H1 (cell line): ENCODE measurements around the gene CACNA1D. TPM values are rescaled to one million over a fixed set of nuclear protein-coding genes. Genes with fewer than 3 reads are reported as not detected.

Experiments used
- CTCF ChIA-PET: fragments of 300-600 bp; sonication (Branson Sonifier 250); formaldehyde crosslinking; loops from one replicate; lab custom pipeline; 2021; ENCODE audit not compliant: partially characterized antibody; lab: Charles Lee
- POLR2A ChIA-PET: fragments of 300-600 bp; sonication (Branson Sonifier 250); formaldehyde crosslinking; loops from one replicate; lab custom pipeline; 2021; ENCODE audit warnings: inconsistent platforms; ENCODE audit not compliant: partially characterized antibody; lab: Charles Lee
- DNase-seq, 2 experiments: peaks; one replicate each; pipeline versions ENCODE4 v3.0.0 to v3.0.0-alpha.2; 2010 to 2022; ENCODE audit warnings: low spot score in 2 of 2, low read depth in 1 of 2, mixed read lengths in 1 of 2
- FAIRE-seq: peaks from 2 replicates; lab custom pipeline; 2011; peaks lifted over from hg19 to GRCh38; lab: Jason Lieb, UNC
- H2AFZ ChIP-seq: 2 replicates; pipeline ENCODE4 v1.8.1; 2012; ENCODE audit warnings: low read length, inconsistent platforms
- H2AK5ac ChIP-seq: 2 replicates; pipeline ENCODE4 v1.6.1; 2013; ENCODE audit warnings: low read depth, low read length
- H2BK120ac ChIP-seq: replicated peaks from 2 replicates; pipeline ENCODE3; 2013; ENCODE audit warnings: low read depth, low read length, inconsistent platforms
- H2BK12ac ChIP-seq: 2 replicates; pipeline ENCODE4 v1.6.1; 2013; ENCODE audit warnings: low read depth, low read length
- H2BK15ac ChIP-seq: 2 replicates; pipeline ENCODE4 v1.6.1; 2013; ENCODE audit warnings: low read length
- H2BK20ac ChIP-seq: 2 replicates; pipeline ENCODE4 v1.6.1; 2013; ENCODE audit warnings: low read length
- H2BK5ac ChIP-seq: 2 replicates; pipeline ENCODE4 v1.6.1; 2013; ENCODE audit warnings: low read depth, low read length
- H3K14ac ChIP-seq: 2 replicates; pipeline ENCODE4 v1.6.1; 2013; ENCODE audit warnings: inconsistent platforms; ENCODE audit not compliant: insufficient read length
- H3K18ac ChIP-seq: 2 replicates; pipeline ENCODE4 v1.6.1; 2013; ENCODE audit warnings: low read length; ENCODE audit errors: extremely low read depth
- H3K23ac ChIP-seq: 2 replicates; pipeline ENCODE4 v1.6.1; 2013; ENCODE audit warnings: inconsistent platforms; ENCODE audit not compliant: insufficient read length
- H3K23me2 ChIP-seq: 2 replicates; pipeline ENCODE4 v1.6.1; 2013; ENCODE audit warnings: low read depth, low read length
- H3K27ac ChIP-seq: 2 replicates; pipeline ENCODE4 v1.6.1; 2011; ENCODE audit warnings: low read depth, low read length, inconsistent platforms
- H3K27me3 ChIP-seq, 4 experiments: replicated peaks in 1 of 4; 1 replicate in 1 of 4; 2 replicates in 3 of 4; pipeline versions ENCODE4 v1.6.1 to v1.8.1; 2011 to 2013; ENCODE audit warnings: low read length in 3 of 4, mild to moderate bottlenecking in 3 of 4, inconsistent platforms in 2 of 4, mixed read lengths in 2 of 4, moderate library complexity in 1 of 4; ENCODE audit not compliant: control insufficient read depth in 3 of 4, insufficient read depth in 3 of 4; ENCODE audit errors: extremely low read depth in 1 of 4
- H3K36me3 ChIP-seq, 4 experiments: 2 replicates each; pipeline versions ENCODE4 v1.6.1 to v1.8.1; 2011 to 2013; ENCODE audit warnings: mild to moderate bottlenecking in 4 of 4, low read length in 3 of 4, moderate library complexity in 2 of 4, control low read depth in 1 of 4, inconsistent platforms in 1 of 4; ENCODE audit not compliant: insufficient read depth in 4 of 4, control insufficient read depth in 2 of 4
- H3K4ac ChIP-seq: replicated peaks from 2 replicates; pipeline ENCODE3; 2013; ENCODE audit warnings: low read length, low read depth, mixed read lengths, inconsistent platforms; ENCODE audit not compliant: insufficient read length
- H3K4me1 ChIP-seq, 4 experiments: replicated peaks in 1 of 4; 1 replicate in 1 of 4; 2 replicates in 3 of 4; pipeline versions ENCODE4 v1.6.1 to v1.8.1; 2011 to 2013; ENCODE audit warnings: low read length in 3 of 4, inconsistent platforms in 2 of 4, mixed read lengths in 1 of 4; ENCODE audit not compliant: insufficient read depth in 4 of 4, control insufficient read depth in 3 of 4
- H3K4me2 ChIP-seq, 2 experiments: 2 replicates each; pipeline versions ENCODE4 v1.6.1 to v1.8.1; 2011 to 2013; ENCODE audit warnings: low read depth in 2 of 2, low read length in 2 of 2, control low read depth in 1 of 2, inconsistent platforms in 1 of 2, mild to moderate bottlenecking in 1 of 2; ENCODE audit not compliant: insufficient read depth in 1 of 2
- H3K4me3 ChIP-seq, 4 experiments: fragments of 200-600, 300-600 bp in 1 of 4; sonication (generic), shearing (Covaris generic), sonication (Bioruptor Twin) in 1 of 4; 2 replicates each; pipeline versions ENCODE4 v1.5.1 to v1.8.1; 2011 to 2016; ENCODE audit warnings: low read length in 4 of 4, low read depth in 3 of 4, control low read depth in 2 of 4, inconsistent platforms in 2 of 4, mild to moderate bottlenecking in 2 of 4, mixed read lengths in 1 of 4, moderate library complexity in 1 of 4; ENCODE audit not compliant: insufficient read depth in 2 of 4; ENCODE audit errors: extremely low read depth in 1 of 4
- H3K56ac ChIP-seq: replicated peaks from 2 replicates; pipeline ENCODE3; 2013; ENCODE audit warnings: low read depth, mild to moderate bottlenecking, mixed read lengths, low read length, inconsistent platforms; ENCODE audit not compliant: insufficient read length
- H3K79me1 ChIP-seq: 2 replicates; pipeline ENCODE4 v1.6.1; 2013; ENCODE audit warnings: low read depth, low read length, control low read depth
- H3K79me2 ChIP-seq, 2 experiments: 2 replicates each; pipeline versions ENCODE4 v1.6.1 to v1.8.1; 2012 to 2013; ENCODE audit warnings: low read length in 2 of 2, mild to moderate bottlenecking in 2 of 2, inconsistent platforms in 1 of 2; ENCODE audit not compliant: insufficient read depth in 2 of 2, control insufficient read depth in 1 of 2
- H3K9ac ChIP-seq, 4 experiments: replicated peaks in 1 of 4; 1 replicate in 1 of 4; 2 replicates in 3 of 4; pipeline versions ENCODE4 v1.6.1 to v1.8.1; 2011 to 2013; ENCODE audit warnings: low read depth in 3 of 4, low read length in 3 of 4, control low read depth in 2 of 4, mild to moderate bottlenecking in 2 of 4, moderate library complexity in 2 of 4, inconsistent platforms in 1 of 4; ENCODE audit errors: extremely low read depth in 1 of 4
- H3K9me3 ChIP-seq, 2 experiments: 2 replicates each; pipeline versions ENCODE4 v1.6.1 to v1.8.1; 2012 to 2013; ENCODE audit warnings: mild to moderate bottlenecking in 2 of 2, moderate library complexity in 2 of 2, control low read depth in 1 of 2, inconsistent platforms in 1 of 2, low read depth in 1 of 2, low read length in 1 of 2, mixed read lengths in 1 of 2; ENCODE audit not compliant: insufficient read depth in 2 of 2
- H4K20me1 ChIP-seq, 2 experiments: replicated peaks in 1 of 2; 2 replicates each; pipeline versions ENCODE3 to v1.8.1; 2011 to 2013; ENCODE audit warnings: inconsistent platforms in 2 of 2, low read length in 2 of 2, mild to moderate bottlenecking in 1 of 2; ENCODE audit not compliant: insufficient read depth in 2 of 2, control insufficient read depth in 1 of 2
- H4K5ac ChIP-seq: 2 replicates; pipeline ENCODE4 v1.6.1; 2013; ENCODE audit warnings: low read length, low read depth, mixed read lengths, inconsistent platforms; ENCODE audit not compliant: insufficient read length
- H4K8ac ChIP-seq: 2 replicates; pipeline ENCODE4 v1.8.0; 2013; ENCODE audit warnings: mild to moderate bottlenecking, moderate library complexity, low read length, inconsistent platforms; ENCODE audit not compliant: insufficient read depth; ENCODE audit errors: extremely low read depth
- H4K91ac ChIP-seq: replicated peaks from 2 replicates; pipeline ENCODE3; 2013; ENCODE audit warnings: low read length, mixed read lengths, inconsistent platforms; ENCODE audit not compliant: insufficient read length
- CHD1 ChIP-seq: IDR thresholded peaks from 2 replicates; pipeline ENCODE4 v1.6.1; 2012; ENCODE audit warnings: low read depth, low read length, improper control_type of control experiment
- CTCF ChIP-seq, 3 experiments: IDR thresholded peaks; 1 replicate in 2 of 3; 2 replicates in 1 of 3; pipeline versions ENCODE4 v1.5.1 to v1.6.1; 2011; ENCODE audit warnings: low read length in 3 of 3, mild to moderate bottlenecking in 3 of 3, inconsistent platforms in 2 of 3, low read depth in 1 of 3, moderate library complexity in 1 of 3; ENCODE audit not compliant: insufficient read depth in 1 of 3; ENCODE audit errors: control extremely low read depth in 1 of 3
- E2F6 ChIP-seq: IDR thresholded peaks from 2 replicates; pipeline ENCODE4 v1.6.1; 2012; ENCODE audit warnings: inconsistent platforms
- EGR1 ChIP-seq: IDR thresholded peaks from 2 replicates; pipeline ENCODE4 v1.6.1; 2011; ENCODE audit warnings: low read depth, low read length, borderline replicate concordance
- FOSL1 ChIP-seq: IDR thresholded peaks from 2 replicates; pipeline ENCODE4 v1.6.1; 2011; ENCODE audit warnings: mild to moderate bottlenecking, low read depth, low read length, moderate library complexity; ENCODE audit not compliant: insufficient read depth
- JUN ChIP-seq: IDR thresholded peaks from 2 replicates; pipeline ENCODE4 v1.6.1; 2011; ENCODE audit warnings: low read depth, mild to moderate bottlenecking, improper control_type of control experiment, low read length
- KDM5A ChIP-seq: fragments of 200-600 bp; IDR thresholded peaks from 2 replicates; pipeline ENCODE4 v1.7.1; 2012; ENCODE audit warnings: mild to moderate bottlenecking, low read length, inconsistent platforms, mixed read lengths
- NANOG ChIP-seq: IDR thresholded peaks from 2 replicates; pipeline ENCODE4 v1.6.1; 2011; ENCODE audit warnings: low read length, low read depth, mild to moderate bottlenecking, inconsistent platforms; ENCODE audit not compliant: insufficient read depth, poor library complexity, severe bottlenecking
- RXRA ChIP-seq: IDR thresholded peaks from 2 replicates; pipeline ENCODE4 v1.6.1; 2011; ENCODE audit warnings: low read depth, mild to moderate bottlenecking, low read length, moderate library complexity; ENCODE audit not compliant: insufficient read depth
- SP2 ChIP-seq: IDR thresholded peaks from 2 replicates; pipeline ENCODE4 v1.6.1; 2012; ENCODE audit warnings: mild to moderate bottlenecking, low read length, inconsistent platforms
- SRF ChIP-seq: IDR thresholded peaks from 2 replicates; pipeline ENCODE4 v1.6.1; 2011; ENCODE audit warnings: mild to moderate bottlenecking, low read depth, low read length, moderate library complexity
- YY1 ChIP-seq: IDR thresholded peaks from 2 replicates; pipeline ENCODE4 v1.6.1; 2011; ENCODE audit warnings: low read depth, mild to moderate bottlenecking, low read length
- WGBS, 2 experiments: shearing (Covaris generic) in 1 of 2; methylation state at CpG; one replicate each; pipeline versions ENCODE4 v1.1.6 to v1.1.7; 2013 to 2015; ENCODE audit warnings: low lambda C conversion rate in 2 of 2, mixed read lengths in 2 of 2, inconsistent platforms in 1 of 2, low coverage in 1 of 2, missing lambda C conversion rate in 1 of 2; ENCODE audit not compliant: insufficient replicate concordance in 2 of 2, insufficient coverage in 1 of 2, insufficient read length in 1 of 2; ENCODE audit errors: extremely low coverage in 1 of 2, missing lambda C conversion rate in 1 of 2; 5-methylcytosine and 5-hydroxymethylcytosine counted together
- polyA plus RNA-seq, 7 experiments: library from polyadenylated mRNA; depleted of rRNA in 3 of 7; stranded (reverse) in 5 of 7; unstranded in 2 of 7; fragments of >200 nt in 5 of 7; fragments of 200-250 nt in 2 of 7; gene quantifications; 1 replicate in 5 of 7; 2 replicates in 1 of 7; 4 replicates in 1 of 7; pipeline versions ENCODE4 v1.2.1 to v1.2.3, GENCODE V29; 2011 to 2013; ENCODE audit warnings: missing spikeins in 2 of 7, mixed read lengths in 2 of 7
- total RNA-seq: library from RNA; stranded (reverse); fragmentation: NEBNext Ultra II Directional; extraction: Animal tissue kit (Norgen Biotek cat#: 25700); gene quantifications from 2 replicates; pipeline ENCODE4 v1.2.1, GENCODE V29; 2021

Gene CACNA1D
- total and polyA plus RNA-seq, 2 of the 8 experiments (the other 6 are each of a cell fraction or from before 2014, with no cell fraction given): 2.0 to 2.9 TPM

GRCh38 chr3:53795176-53795575 lies 300.8 kb downstream of the CACNA1D start:
- Histone ChIP-seq H3K4me3 (no peak overlapping the region), H4K8ac (no peak overlapping the region), H2BK12ac (no peak overlapping the region), H3K4me1 (peaks cover 0 to 5% (median 1%) of the 10 kb centered on the region in 4 experiments; a peak in 3 of 7 replicates), H3K36me3 (no peaks in the 10 kb centered on the region), H3K4ac (no peak overlapping the region), H4K91ac (no peak overlapping the region), H2AK5ac (no peak overlapping the region), H3K56ac (no peak overlapping the region), H3K79me1 (no peaks in the 10 kb centered on the region), H2BK120ac (no peak overlapping the region), H3K9ac (no peak overlapping the region), H3K27ac (no peak overlapping the region), H2BK15ac (no peak overlapping the region), H4K5ac (no peak overlapping the region), H2AFZ (no peak overlapping the region), H3K9me3 (no peaks in the 10 kb centered on the region), H3K18ac (no peak overlapping the region), H2BK20ac (no peak overlapping the region), H3K27me3 (no peaks in the 10 kb centered on the region), H3K23me2 (no peaks in the 10 kb centered on the region), H3K14ac (no peak overlapping the region), H4K20me1 (no peaks in the 10 kb centered on the region), H3K23ac (no peak overlapping the region), H3K4me2 (no peak overlapping the region), H2BK5ac (no peak overlapping the region), H3K79me2 (no peaks in the 10 kb centered on the region)
- DNase-seq: no peak
- ChIA-PET CTCF (interaction anchor here (0.6 to 2.4 kb wide), 6 partner anchors 8 to 495 kb away, joined by 3 to 6 read pairs (median 3); no protein-coding TSS in a partner anchor), POLR2A (no interaction called here)
- WGBS, 2 experiments: 59% methylated on average over 3 of the region's 3 CpGs; no CpG with 5 or more reads in 1 of the 2 experiments
- no peak for FAIRE-seq
- TF ChIP-seq CTCF (IDR thresholded peaks at IDR 0.05; ENCODE audit: control extremely low read depth in 1 of 3, insufficient read depth in 1 of 3, low read depth in 1 of 3, low read length in 3 of 3) (no peak), SP2 (no peak), RXRA (no peak), SRF (no peak), E2F6 (no peak), CHD1 (no peak), NANOG (no peak), JUN (no peak), KDM5A (no peak), YY1 (no peak), FOSL1 (no peak), EGR1 (no peak)
